ENCODE results near the gene DMD. TPM values are rescaled to one million over a fixed set of nuclear protein-coding genes. Genes with fewer than 3 reads are reported as not detected.

DMD gene
- total and polyA plus RNA-seq, 2 of the 8 experiments (the other 6 are each of a cell fraction or from before 2014, with no cell fraction given) = 4.8 to 7.4 TPM

GRCh38 chrX:32842053-32842452 lies 369.3 kb downstream of the DMD start (continued):
- TF ChIP-seq, protein P1, sequence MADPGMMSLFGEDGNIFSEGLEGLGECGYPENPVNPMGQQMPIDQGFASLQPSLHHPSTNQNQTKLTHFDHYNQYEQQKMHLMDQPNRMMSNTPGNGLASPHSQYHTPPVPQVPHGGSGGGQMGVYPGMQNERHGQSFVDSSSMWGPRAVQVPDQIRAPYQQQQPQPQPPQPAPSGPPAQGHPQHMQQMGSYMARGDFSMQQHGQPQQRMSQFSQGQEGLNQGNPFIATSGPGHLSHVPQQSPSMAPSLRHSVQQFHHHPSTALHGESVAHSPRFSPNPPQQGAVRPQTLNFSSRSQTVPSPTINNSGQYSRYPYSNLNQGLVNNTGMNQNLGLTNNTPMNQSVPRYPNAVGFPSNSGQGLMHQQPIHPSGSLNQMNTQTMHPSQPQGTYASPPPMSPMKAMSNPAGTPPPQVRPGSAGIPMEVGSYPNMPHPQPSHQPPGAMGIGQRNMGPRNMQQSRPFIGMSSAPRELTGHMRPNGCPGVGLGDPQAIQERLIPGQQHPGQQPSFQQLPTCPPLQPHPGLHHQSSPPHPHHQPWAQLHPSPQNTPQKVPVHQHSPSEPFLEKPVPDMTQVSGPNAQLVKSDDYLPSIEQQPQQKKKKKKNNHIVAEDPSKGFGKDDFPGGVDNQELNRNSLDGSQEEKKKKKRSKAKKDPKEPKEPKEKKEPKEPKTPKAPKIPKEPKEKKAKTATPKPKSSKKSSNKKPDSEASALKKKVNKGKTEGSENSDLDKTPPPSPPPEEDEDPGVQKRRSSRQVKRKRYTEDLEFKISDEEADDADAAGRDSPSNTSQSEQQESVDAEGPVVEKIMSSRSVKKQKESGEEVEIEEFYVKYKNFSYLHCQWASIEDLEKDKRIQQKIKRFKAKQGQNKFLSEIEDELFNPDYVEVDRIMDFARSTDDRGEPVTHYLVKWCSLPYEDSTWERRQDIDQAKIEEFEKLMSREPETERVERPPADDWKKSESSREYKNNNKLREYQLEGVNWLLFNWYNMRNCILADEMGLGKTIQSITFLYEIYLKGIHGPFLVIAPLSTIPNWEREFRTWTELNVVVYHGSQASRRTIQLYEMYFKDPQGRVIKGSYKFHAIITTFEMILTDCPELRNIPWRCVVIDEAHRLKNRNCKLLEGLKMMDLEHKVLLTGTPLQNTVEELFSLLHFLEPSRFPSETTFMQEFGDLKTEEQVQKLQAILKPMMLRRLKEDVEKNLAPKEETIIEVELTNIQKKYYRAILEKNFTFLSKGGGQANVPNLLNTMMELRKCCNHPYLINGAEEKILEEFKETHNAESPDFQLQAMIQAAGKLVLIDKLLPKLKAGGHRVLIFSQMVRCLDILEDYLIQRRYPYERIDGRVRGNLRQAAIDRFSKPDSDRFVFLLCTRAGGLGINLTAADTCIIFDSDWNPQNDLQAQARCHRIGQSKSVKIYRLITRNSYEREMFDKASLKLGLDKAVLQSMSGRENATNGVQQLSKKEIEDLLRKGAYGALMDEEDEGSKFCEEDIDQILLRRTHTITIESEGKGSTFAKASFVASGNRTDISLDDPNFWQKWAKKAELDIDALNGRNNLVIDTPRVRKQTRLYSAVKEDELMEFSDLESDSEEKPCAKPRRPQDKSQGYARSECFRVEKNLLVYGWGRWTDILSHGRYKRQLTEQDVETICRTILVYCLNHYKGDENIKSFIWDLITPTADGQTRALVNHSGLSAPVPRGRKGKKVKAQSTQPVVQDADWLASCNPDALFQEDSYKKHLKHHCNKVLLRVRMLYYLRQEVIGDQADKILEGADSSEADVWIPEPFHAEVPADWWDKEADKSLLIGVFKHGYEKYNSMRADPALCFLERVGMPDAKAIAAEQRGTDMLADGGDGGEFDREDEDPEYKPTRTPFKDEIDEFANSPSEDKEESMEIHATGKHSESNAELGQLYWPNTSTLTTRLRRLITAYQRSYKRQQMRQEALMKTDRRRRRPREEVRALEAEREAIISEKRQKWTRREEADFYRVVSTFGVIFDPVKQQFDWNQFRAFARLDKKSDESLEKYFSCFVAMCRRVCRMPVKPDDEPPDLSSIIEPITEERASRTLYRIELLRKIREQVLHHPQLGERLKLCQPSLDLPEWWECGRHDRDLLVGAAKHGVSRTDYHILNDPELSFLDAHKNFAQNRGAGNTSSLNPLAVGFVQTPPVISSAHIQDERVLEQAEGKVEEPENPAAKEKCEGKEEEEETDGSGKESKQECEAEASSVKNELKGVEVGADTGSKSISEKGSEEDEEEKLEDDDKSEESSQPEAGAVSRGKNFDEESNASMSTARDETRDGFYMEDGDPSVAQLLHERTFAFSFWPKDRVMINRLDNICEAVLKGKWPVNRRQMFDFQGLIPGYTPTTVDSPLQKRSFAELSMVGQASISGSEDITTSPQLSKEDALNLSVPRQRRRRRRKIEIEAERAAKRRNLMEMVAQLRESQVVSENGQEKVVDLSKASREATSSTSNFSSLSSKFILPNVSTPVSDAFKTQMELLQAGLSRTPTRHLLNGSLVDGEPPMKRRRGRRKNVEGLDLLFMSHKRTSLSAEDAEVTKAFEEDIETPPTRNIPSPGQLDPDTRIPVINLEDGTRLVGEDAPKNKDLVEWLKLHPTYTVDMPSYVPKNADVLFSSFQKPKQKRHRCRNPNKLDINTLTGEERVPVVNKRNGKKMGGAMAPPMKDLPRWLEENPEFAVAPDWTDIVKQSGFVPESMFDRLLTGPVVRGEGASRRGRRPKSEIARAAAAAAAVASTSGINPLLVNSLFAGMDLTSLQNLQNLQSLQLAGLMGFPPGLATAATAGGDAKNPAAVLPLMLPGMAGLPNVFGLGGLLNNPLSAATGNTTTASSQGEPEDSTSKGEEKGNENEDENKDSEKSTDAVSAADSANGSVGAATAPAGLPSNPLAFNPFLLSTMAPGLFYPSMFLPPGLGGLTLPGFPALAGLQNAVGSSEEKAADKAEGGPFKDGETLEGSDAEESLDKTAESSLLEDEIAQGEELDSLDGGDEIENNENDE (IDR thresholded peaks at IDR 0.05; ENCODE audit: insufficient replicate concordance, low read length) = no peak
- no peak for TF ChIP-seq EGR1 (IDR thresholded peaks at IDR 0.05; ENCODE audit: borderline replicate concordance, low read depth, low read length)
- no peak for TF ChIP-seq POLR2AphosphoS5 (IDR thresholded peaks at IDR 0.05; ENCODE audit: low read depth, low read length)
- TF ChIP-seq TAF7 (optimal IDR thresholded peaks at IDR 0.05; ENCODE audit: borderline replicate concordance, low read depth, low read length) = no peak
- TF ChIP-seq POU5F1 (IDR thresholded peaks at IDR 0.05; ENCODE audit: low read depth, low read length) = no peak
- no peak for TF ChIP-seq CREB1 (IDR thresholded peaks at IDR 0.05)
- TF ChIP-seq NRF1 (IDR thresholded peaks at IDR 0.05; ENCODE audit: low read depth, low read length) = no peak
- no peak for TF ChIP-seq SUZ12 (IDR thresholded peaks at IDR 0.05; ENCODE audit: low read length)
- TF ChIP-seq RNF2 (IDR thresholded peaks at IDR 0.05; ENCODE audit: borderline replicate concordance, low read depth, low read length, missing control alignments, poor library complexity, severe bottlenecking) = no peak
- TF ChIP-seq SIRT6 (IDR thresholded peaks at IDR 0.05; ENCODE audit: low read length) = no peak
- no peak for TF ChIP-seq SAP30 (IDR thresholded peaks at IDR 0.05; ENCODE audit: insufficient read depth, insufficient replicate concordance, low read length)
- no peak for TF ChIP-seq CHD2 (IDR thresholded peaks at IDR 0.05; ENCODE audit: low read length)

All from H1 (cell line).